Suppressor macrophage treated with lipopolysaccharide for 4 hours (primary cell): ENCODE measurements around the gene ALDH7A1.
"Not testable (repeated sequence)": the region's sequence is repeated elsewhere in the genome, so short reads cannot be mapped to it uniquely, and the experiment has no call there.

Experiments
- DNase-seq: peaks from one replicate; pipeline ENCODE4 v3.0.0-alpha.2; 2020

ALDH7A1 gene

GRCh38 chr5:126531543-126532120, 63.4 kb downstream of the ALDH7A1 start:
- no peak for DNase-seq

GRCh38 chr5:126527892-126528291, 67.1 kb downstream of the ALDH7A1 start:
- DNase-seq = peak; percentile 41

DNA sequence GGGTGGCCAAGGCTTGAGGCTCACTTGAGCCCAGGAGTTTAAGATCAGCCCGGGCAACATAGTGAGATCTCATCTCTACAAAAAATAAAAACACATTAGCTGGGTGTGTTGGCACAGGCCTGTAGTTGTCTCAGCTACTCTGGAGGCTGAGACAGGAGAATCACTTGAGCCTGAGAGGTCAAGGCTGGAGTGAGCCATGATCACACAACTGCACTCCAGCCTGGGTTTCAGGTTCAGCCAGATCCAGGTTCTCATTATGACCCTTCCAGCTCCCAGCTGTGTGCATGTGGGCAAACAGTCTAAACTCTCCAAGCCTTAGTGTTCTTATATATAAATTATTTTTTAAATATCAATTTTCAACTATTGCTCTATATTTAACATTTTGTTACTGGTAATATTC, 67.9 kb downstream of the ALDH7A1 start:
- DNase-seq = no peak

- DNase-seq = no peak
Observed at GRCh38 chr5:126526493-126526892, 68.5 kb downstream of the ALDH7A1 start.

- peak; percentile 22 for DNase-seq
Observed at GRCh38 chr5:126525630-126526245, 69.3 kb downstream of the ALDH7A1 start.

DNA sequence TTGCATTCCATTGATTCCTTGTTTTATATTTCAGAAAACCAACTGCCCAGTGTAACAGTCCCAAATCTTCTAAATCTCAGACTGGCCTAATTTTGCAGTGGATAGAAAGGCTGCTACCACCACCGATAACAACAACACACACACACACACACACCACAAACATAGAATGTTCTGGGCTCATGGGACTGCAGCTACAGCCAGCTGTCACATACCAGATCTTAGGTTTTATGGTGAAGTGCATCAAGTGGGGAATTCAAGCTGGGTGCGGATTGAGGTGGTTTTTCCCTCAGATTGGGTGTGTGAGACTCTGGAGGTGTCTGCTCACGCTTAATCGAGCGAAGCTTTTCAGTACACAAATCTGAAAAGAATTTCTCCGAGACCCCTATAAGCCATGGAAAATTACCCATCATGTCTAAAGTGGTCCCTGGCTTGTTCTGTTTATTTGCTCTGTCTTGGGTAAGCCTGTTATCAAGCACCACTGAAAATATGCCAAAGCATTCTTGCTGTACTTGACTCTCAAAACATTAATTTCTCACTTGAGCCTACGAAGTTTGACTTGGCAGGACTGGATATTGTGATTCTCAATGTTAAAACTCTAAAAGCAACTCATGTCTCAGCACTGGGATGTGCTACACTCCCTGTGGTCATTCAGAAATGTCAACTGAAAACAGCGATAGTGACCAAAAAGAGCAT, 71.1 kb downstream of the ALDH7A1 start:
- no peak for DNase-seq

GRCh38 chr5:126521130-126521529, 73.9 kb downstream of the ALDH7A1 start:
- DNase-seq = no peak

DNA sequence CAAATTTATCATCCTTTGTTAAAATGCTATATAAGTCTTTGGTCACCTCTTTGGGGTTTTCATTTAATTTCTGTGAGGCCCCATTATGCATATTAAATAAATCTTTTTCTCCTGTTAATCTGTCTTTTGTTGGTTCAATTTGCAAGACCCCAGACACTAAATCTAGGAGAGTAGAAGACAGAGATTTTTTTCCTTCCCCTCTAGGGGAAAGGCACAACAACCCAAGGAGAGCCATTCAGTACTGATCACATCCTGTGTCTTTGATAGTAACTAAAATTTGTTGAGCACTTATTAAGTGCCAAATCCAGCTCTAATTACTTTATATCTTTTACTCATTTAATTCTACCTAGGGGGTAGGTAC, 74.4 kb downstream of the ALDH7A1 start:
- no peak for DNase-seq

DNA sequence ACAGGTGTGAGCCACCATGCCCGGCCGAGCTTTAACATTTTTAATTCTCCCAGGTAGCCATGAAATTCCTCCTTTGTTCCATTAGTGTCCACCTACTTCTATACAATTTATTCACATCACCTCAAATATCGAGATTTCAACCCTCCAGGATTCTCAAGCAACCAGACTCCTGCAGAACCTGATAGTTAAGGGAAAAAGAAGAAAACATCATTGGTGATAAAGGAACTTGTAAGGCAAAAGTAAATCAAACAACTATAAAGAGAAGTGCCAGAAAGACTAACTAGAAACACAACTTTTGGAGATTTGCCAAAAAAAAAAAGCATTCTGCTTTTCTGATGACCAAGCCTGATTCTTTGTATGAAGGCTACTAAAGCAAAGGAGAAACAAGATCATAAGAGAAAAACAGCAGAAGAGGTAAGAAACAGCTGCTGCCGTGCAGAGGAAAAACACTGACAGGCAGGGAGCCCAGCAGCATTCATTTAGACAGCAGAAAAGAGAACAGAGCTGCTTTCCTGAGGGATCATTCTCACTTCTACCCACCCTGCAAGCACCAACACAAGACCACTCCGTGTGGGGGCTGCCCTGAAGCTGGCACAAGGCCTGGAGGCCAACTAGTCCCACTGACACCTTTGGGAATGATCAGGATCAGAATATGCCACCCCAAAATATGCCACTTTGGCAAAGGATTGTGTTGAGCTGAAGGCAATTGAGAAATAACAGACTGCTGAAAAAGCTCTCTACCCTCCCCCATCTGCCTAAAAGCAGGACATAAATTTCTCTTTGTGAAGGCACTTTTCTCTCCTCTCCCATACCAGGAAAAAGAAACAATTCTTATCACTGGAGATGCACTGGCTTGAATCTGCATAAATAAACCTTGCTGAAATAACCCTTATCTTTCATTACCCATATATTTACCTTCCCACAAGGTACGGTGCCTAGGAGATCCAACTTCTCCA, 75.1 kb downstream of the ALDH7A1 start:
- no peak for DNase-seq

GRCh38 chr5:126519223-126519622, 75.8 kb downstream of the ALDH7A1 start:
- not testable (repeated sequence) for DNase-seq

GRCh38 chr5:126516852-126517251, 78.2 kb downstream of the ALDH7A1 start:
- no peak for DNase-seq

DNA sequence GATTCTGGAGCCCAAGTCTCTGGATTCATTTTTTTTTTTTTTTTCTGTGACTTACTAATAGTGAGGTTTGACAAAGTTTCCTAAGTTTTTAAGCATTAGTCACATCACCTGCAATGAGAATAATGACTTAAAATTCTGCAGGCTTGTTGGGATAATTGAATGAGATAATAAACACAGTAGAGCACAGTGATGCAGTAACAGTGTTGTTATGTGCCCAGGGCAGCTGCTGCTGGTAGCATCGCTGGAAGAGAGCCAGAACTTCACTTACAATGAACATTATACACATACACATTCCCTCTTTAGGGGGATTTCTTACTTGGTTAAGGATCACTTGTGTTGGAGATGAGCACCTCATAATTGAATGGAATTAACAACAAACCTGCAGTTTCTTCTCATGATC, 78.9 kb downstream of the ALDH7A1 start:
- DNase-seq = no peak

GRCh38 chr5:126515337-126515736, 79.7 kb downstream of the ALDH7A1 start:
- DNase-seq = no peak

DNA sequence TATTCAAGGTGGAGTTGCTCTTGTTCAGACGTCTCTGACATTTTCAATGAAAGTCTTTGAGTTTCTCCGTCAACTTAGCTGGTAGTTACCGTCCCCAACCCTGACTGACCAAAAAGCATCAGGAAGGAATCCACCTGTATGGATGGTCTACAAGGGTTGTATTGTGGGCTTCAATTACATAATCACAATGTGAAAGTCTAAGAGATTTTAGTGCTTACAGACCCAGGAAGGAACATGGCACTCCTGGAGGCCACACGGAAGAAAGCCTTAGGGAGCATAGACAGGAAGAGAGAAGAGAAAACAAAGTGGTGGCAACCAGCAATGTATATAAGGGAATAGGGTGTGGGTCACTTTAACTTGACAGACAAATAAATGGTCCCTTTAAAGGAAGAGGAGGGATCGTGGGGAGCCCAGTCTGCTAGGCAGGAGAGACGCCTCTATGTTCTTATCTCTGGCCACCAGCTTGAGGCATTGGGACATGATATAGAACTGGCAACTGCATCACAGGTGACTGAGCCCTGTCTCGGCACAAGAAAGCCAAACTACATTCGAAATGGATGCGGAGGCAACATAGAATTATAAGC, 80.4 kb downstream of the ALDH7A1 start:
- DNase-seq = no peak

GRCh38 chr5:126514131-126514557, 80.9 kb downstream of the ALDH7A1 start:
- no peak for DNase-seq

DNA sequence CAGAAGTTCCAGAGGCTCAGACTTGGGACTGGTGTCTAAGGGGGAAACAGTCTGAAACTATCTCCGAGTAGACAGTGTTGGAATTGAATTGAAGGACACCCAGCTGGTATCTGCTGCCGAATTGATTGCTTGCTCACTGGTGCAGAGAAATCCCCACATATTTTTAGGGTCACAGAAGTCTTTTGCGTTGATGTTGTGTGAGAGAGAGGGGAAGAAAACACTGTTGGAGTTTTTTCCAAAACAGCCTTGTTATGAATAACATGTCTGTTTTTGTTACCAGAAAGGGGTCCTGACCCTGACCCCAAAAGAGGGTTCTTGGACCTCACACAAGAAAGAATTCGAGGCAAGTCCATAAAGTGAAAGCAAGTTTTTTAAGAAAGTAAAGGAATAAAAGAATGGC, 81.3 kb downstream of the ALDH7A1 start:
- no peak for DNase-seq

- DNase-seq = no peak
Observed at GRCh38 chr5:126513302-126513701, 81.7 kb downstream of the ALDH7A1 start.

GRCh38 chr5:126512451-126512850, 82.6 kb downstream of the ALDH7A1 start:
- DNase-seq = no peak

- DNase-seq = no peak
Observed at GRCh38 chr5:126511961-126512360, 83.1 kb downstream of the ALDH7A1 start.

DNA sequence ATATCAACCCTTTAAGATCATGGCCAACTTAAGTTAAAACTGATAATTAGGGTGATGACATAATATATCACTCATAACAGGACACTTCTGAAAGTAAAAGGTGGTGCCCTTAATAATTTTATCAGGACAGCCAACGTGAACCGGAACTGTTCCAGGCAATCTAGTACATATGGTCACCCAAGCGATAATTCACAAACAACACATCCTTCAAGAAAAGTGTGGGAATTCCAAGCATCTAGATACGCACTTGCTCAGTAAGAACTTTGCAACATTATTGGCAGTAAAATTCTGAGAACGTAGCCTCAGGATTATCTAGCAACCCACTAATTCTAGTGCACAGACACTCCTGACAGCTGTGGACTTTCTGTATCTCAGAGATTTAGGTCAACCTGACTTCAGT, 85.7 kb downstream of the ALDH7A1 start:
- no peak for DNase-seq

DNA sequence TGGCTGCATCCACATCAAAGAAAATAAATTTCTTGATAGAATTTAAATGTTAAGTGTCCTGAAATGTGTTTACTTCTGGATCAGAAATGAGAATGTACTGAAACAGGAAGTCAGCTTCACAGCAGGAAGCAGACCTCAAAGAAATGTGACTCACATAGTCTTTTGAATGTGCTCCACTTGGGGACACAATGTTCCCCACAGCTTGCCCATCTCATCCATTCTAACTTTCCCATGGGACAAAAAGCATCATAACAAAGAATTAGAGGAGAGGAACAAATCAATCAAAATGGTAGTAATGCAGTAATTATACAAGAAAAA, 86.1 kb downstream of the ALDH7A1 start:
- DNase-seq = peak; percentile 31

- no peak for DNase-seq
Observed at GRCh38 chr5:126508251-126508961, 86.6 kb downstream of the ALDH7A1 start.
